ENCODE data around the gene PLEKHG5.

DNA sequence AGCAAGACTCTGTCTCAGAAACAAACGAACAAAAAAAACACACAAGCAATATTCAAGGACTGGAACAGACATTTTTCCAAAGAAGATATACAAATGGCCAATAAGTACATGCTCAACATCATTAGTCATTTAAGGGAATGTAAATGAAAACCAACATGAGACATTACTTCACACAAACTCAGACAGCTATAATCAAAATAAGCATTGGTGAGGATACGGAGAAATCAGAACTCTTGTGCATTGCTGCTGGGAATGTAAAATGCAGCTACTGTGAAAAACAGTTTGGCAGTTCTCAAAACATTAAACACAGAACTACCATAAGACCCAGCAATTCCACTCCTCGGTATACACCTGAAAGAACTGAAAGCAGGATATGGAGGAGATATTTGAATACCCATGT, 47.5 kb upstream of the PLEKHG5 start:
- TF ChIP-seq, protein P1, sequence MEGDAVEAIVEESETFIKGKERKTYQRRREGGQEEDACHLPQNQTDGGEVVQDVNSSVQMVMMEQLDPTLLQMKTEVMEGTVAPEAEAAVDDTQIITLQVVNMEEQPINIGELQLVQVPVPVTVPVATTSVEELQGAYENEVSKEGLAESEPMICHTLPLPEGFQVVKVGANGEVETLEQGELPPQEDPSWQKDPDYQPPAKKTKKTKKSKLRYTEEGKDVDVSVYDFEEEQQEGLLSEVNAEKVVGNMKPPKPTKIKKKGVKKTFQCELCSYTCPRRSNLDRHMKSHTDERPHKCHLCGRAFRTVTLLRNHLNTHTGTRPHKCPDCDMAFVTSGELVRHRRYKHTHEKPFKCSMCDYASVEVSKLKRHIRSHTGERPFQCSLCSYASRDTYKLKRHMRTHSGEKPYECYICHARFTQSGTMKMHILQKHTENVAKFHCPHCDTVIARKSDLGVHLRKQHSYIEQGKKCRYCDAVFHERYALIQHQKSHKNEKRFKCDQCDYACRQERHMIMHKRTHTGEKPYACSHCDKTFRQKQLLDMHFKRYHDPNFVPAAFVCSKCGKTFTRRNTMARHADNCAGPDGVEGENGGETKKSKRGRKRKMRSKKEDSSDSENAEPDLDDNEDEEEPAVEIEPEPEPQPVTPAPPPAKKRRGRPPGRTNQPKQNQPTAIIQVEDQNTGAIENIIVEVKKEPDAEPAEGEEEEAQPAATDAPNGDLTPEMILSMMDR (IDR thresholded peaks at IDR 0.05): no peak
- no peak for TF ChIP-seq EZH2 (IDR thresholded peaks at IDR 0.05; ENCODE audit: borderline replicate concordance, insufficient read depth, low read depth, low read length, poor library complexity, severe bottlenecking)

All from B cell (primary cell).